Naive thymus-derived CD8-positive, alpha-beta T cell (primary cell): ENCODE data around the gene DROSHA. TPM values are rescaled to one million over a fixed set of nuclear protein-coding genes. Genes with fewer than 3 reads are reported as not detected.
"Not testable (repeated sequence)": the region's sequence is repeated elsewhere in the genome, so short reads cannot be mapped to it uniquely, and the experiment has no call there.

Source experiments
- ATAC-seq, 2 donors: fragments of 150-1000 bp; cut with Tn5 transposase in 1 of 2; sonication (Bioruptor Pico), chemical (Tn5 transposase) in 1 of 2; 1 replicate in 1 of 2; 2 replicates in 1 of 2; pipeline ENCODE4 v1.10.0; 2021; ENCODE audit warnings: mild to moderate bottlenecking in 2 of 2, moderate library complexity in 2 of 2
- POLR2A ChIA-PET: fragments of 350-600 bp; sonication (Branson Sonifier 250); formaldehyde crosslinking; loops from one replicate; lab custom pipeline; 2021; ENCODE audit warnings: antibody characterized with exemption; lab: Charles Lee
- DNase-seq, 10 donors: peaks; one replicate each; pipeline versions ENCODE4 v3.0.0 to v3.0.0-alpha.2; 2020 to 2022
- H3K27ac Mint-ChIP-seq, 10 donors: one replicate each; pipeline ENCODE4 v1.8.0; 2020 to 2022; ENCODE audit warnings: mild to moderate bottlenecking in 10 of 10, mixed read lengths in 10 of 10, moderate library complexity in 4 of 10, inconsistent platforms in 1 of 10
- H3K27me3 Mint-ChIP-seq, 5 donors: one replicate each; pipeline ENCODE4 v1.8.0; 2021 to 2022; ENCODE audit warnings: mixed read lengths in 5 of 5
- H3K36me3 Mint-ChIP-seq, 3 donors: one replicate each; pipeline ENCODE4 v1.8.0; 2020 to 2022; ENCODE audit warnings: mixed read lengths in 3 of 3, mild to moderate bottlenecking in 2 of 3, inconsistent platforms in 1 of 3
- H3K4me1 Mint-ChIP-seq, 4 donors: one replicate each; pipeline ENCODE4 v1.8.0; 2021 to 2022; ENCODE audit warnings: mixed read lengths in 4 of 4
- H3K4me3 Mint-ChIP-seq, 10 donors: one replicate each; pipeline ENCODE4 v1.8.0; 2020 to 2022; ENCODE audit warnings: mild to moderate bottlenecking in 10 of 10, mixed read lengths in 10 of 10, moderate library complexity in 6 of 10, inconsistent platforms in 1 of 10
- H3K9me3 Mint-ChIP-seq, 9 donors: one replicate each; pipeline ENCODE4 v1.8.0; 2020 to 2022; ENCODE audit warnings: mixed read lengths in 9 of 9, mild to moderate bottlenecking in 3 of 9, inconsistent platforms in 1 of 9, moderate library complexity in 1 of 9
- polyA plus RNA-seq, 3 donors: library from polyadenylated mRNA; unstranded; fragments of 300-500 nt; fragmentation: Illumina TruSeq; gene quantifications; one replicate each; pipeline ENCODE4 v1.2.3, GENCODE V29; 2021
- total RNA-seq, 8 experiments: library from RNA in 2 of 8; stranded (reverse) in 2 of 8; gene quantifications; one replicate each; pipeline ENCODE4 v1.2.3 and lab custom pipeline; 2021 to 2026

Gene DROSHA
- total and polyA plus RNA-seq, 5 experiments from 2014 or later, result 13.5 to 72.7 (median 25.0) TPM

DNA sequence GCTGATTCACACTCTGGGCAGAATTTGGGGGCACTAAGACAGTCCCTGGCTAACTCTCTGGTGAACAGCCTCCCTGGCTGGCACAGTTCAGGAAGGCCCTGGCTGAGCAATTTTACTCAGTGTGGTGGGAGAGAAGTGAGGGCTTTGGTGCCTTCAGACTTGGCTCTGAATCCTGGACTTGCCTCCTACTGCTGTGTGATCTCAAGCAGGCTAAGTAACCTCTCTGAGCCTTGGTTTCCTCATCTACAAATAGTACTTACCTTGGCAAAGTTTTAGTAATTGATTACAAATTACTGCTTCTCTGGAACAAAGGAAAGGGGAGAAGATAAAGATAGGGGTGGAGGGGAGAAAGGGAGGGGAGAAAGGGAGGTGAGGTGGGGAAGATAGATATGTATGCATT is 153.8 kb downstream of the DROSHA start:
- POLR2A ChIA-PET, result no interaction called here
- ATAC-seq (no peak), DNase-seq (no peak)
- H3K36me3 Mint-ChIP-seq, result no peaks in the 10 kb centered on the region
- H3K27me3 Mint-ChIP-seq, result peaks cover 0 to 24% (median 5%) of the 10 kb centered on the region in 5 donors
- H3K27ac Mint-ChIP-seq, result no peak overlapping the region
- H3K4me1 Mint-ChIP-seq, result no peaks in the 10 kb centered on the region
- no peaks in the 10 kb centered on the region for H3K9me3 Mint-ChIP-seq
- H3K4me3 Mint-ChIP-seq, result no peak overlapping the region

DNA sequence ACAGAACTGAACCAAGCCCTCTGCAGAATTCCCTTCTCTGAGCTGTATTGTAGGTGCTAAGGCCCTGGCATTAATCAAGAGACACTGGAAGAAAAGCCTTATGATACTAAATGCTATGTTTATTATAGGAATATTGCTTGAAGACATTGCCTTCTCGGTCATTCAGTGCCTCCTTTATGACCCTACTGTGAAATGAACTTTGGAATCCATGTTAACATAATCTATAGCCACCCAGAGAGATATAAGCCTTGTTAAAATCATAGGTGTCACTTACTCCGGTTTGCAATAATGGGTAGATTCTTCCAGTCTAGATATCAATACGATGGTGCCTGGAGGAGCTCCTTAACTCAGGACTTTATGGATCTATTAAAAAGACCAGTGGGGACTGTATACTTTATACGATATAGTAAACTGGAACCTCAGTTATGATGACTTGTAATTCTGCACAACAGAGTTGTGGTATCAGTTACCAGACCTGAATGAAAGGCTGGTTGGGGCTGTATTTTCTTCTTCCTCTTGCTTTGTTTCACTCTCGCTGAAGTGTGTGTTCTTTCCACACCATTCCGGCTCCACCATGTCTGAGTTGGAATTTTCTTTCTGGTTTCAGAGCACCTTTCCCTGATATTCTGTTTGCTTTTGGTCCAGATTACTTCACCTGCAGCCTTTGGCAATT is 154.5 kb downstream of the DROSHA start:
- no peaks in the 10 kb centered on the region for H3K36me3 Mint-ChIP-seq
- no peak overlapping the region for H3K27ac Mint-ChIP-seq
- POLR2A ChIA-PET, result no interaction called here
- no peak overlapping the region for H3K4me3 Mint-ChIP-seq
- ATAC-seq, result no peak
- H3K4me1 Mint-ChIP-seq, result no peaks in the 10 kb centered on the region
- no peaks in the 10 kb centered on the region for H3K9me3 Mint-ChIP-seq
- peaks cover 0 to 27% (median 5%) of the 10 kb centered on the region in 5 donors for H3K27me3 Mint-ChIP-seq
- no peak for DNase-seq

DNA sequence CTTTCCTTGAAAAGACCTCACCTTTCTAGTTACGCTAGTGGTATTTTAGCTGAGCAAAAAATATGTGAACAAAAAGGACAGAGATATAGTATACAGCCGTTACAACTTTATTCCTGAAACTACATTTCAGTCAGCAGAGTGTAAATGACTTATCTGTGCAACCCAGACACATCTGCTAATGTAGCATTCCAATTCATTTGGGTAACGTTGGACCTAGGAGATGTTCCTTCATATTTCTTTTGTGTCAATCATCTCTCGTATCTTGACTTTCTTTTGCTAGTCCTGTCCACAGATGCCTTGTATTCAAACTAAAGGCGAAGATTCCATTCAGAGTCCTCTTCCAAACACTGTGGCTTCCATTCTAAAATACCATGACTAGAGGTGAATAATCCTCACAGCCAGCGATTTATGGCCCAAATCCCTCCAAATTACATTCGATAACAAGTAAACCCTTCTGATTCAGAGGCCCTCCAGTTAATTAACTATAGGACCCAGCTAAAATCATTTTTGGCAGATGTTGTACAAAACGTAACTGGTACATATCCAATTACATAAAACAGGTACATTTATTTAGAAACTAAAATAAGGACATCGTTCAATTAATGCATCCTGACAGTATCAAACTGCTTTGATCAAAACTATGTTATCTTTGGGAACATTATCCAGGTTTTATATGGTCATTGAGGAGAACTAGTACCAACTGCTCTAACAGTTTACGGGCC is 155.7 kb downstream of the DROSHA start:
- no peaks in the 10 kb centered on the region for H3K9me3 Mint-ChIP-seq
- no peak overlapping the region for H3K4me3 Mint-ChIP-seq
- H3K27ac Mint-ChIP-seq, result no peak overlapping the region
- no peaks in the 10 kb centered on the region for H3K36me3 Mint-ChIP-seq
- POLR2A ChIA-PET, result no interaction called here
- DNase-seq (no peak), ATAC-seq (no peak)
- no peaks in the 10 kb centered on the region for H3K4me1 Mint-ChIP-seq
- H3K27me3 Mint-ChIP-seq, result peaks cover 0 to 29% (median 10%) of the 10 kb centered on the region in 5 donors

DNA sequence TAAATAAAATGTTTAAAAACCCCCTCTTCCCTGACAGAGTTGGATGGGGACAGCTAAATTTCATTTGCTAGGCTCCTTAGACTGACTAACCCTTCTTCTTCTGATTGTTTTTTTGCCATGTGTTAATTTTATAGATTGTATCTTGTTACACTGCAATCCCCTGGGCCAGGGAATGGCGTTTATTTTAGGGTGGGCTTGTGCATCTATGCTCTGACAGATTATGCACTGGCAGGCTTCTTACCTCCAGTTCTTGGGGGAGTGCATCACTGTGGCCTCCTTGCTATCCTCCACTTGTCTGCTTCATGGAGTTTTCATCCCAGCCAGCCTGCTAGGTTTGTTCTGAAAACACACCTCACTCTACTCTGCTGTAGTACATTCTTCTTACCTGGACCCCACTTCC is 159.8 kb downstream of the DROSHA start:
- DNase-seq (no peak), ATAC-seq (no peak)
- Mint-ChIP-seq H3K27me3 (peaks cover 6 to 47% (median 11%) of the 10 kb centered on the region in 5 donors), H3K27ac (no peak overlapping the region), H3K4me1 (peaks cover 0 to 2% (median 0%) of the 10 kb centered on the region in 4 donors), H3K36me3 (no peaks in the 10 kb centered on the region), H3K4me3 (no peak overlapping the region), H3K9me3 (peaks cover 0 to 2% (median 0%) of the 10 kb centered on the region in 9 donors)
- POLR2A ChIA-PET, result no interaction called here

DNA sequence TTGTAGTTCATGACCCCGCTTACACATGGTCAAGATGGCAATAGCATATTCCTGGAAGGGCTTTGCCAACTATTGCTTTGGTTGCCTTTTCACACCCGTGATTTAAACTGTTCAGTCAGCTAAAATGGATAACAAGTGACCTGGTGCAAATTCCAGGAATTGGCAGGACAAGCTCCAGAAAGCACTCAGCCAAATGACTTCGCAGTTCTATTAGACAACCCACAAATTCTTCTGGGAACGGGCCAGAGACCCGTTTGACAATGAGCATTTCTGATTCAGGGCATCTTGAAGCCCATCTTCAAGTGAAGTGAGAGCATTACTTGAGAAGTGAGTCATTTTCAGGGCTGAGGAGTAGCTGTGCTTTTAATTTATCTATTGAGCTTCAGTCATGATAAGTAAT is 165.0 kb downstream of the DROSHA start:
- no peak overlapping the region for H3K4me3 Mint-ChIP-seq
- POLR2A ChIA-PET, result no interaction called here
- no peak overlapping the region for H3K27ac Mint-ChIP-seq
- H3K27me3 Mint-ChIP-seq, result peaks cover 11 to 42% (median 17%) of the 10 kb centered on the region in 5 donors
- ATAC-seq (no peak), DNase-seq (no peak)
- no peaks in the 10 kb centered on the region for H3K36me3 Mint-ChIP-seq
- peaks cover 0 to 2% (median 0%) of the 10 kb centered on the region in 4 donors for H3K4me1 Mint-ChIP-seq
- H3K9me3 Mint-ChIP-seq, result peaks cover 0 to 16% (median 10%) of the 10 kb centered on the region in 9 donors

DNA sequence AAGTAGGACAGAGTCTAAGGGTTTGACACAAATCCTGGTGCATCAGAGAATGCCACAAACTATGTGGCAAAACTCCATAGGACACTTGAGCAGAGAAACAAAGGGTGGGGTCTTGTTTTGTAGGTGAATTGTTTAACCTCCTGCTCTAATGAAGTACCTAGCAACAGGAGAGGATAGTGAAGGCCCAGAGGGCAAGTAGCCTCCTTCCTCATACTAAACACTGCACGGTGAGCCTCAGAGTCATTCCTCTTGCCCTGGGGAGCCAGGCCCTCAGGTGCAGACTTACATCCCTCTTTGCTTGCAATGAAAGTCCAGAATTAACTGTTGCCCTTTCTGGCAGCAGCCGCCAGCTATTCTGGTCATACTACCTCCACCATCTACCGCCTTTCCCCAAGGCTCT is 166.1 kb downstream of the DROSHA start:
- no peak overlapping the region for H3K4me3 Mint-ChIP-seq
- DNase-seq (no peak), ATAC-seq (no peak)
- H3K27ac Mint-ChIP-seq, result no peak overlapping the region
- H3K4me1 Mint-ChIP-seq, result peaks cover 0 to 2% (median 0%) of the 10 kb centered on the region in 4 donors
- peaks cover 0 to 16% (median 10%) of the 10 kb centered on the region in 9 donors for H3K9me3 Mint-ChIP-seq
- peaks cover 6 to 30% (median 14%) of the 10 kb centered on the region in 5 donors for H3K27me3 Mint-ChIP-seq
- H3K36me3 Mint-ChIP-seq, result no peaks in the 10 kb centered on the region
- POLR2A ChIA-PET, result no interaction called here

DNA sequence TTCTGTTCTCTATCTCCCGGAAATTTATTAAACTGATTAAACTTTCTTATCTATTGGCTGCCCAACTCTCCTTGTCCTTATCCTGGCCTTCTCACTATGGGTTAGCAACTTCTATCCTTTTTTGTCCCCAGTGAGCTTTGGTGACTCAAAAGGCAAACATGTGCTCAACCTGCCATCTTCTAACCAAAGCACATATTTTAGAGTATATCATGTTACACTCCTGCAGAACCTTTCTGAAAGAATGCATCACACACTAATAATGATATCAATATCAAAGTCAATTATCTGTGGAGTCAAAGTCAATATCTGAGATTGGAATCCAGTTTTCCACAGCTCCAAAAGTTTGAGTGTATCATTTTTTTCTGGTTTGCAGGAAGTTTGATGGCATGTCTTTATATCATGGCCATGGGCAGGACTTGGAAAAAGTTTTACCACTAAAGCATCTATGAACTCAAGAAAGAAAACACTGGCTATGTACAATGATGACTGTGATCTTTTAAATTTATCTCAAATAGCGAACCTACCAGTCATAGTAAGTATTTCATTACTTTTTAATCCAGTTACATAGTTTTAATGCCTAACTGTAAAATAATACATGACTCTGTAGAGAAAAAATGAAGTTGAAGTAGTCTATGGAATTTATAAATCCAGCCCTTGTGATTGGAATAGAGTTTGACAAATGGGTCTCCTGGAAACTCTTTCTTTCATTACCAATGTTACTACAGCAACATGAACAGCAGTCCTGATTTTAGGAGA is 166.8 kb downstream of the DROSHA start:
- Mint-ChIP-seq H3K27me3 (peaks cover 6 to 26% (median 13%) of the 10 kb centered on the region in 5 donors), H3K36me3 (no peaks in the 10 kb centered on the region), H3K4me3 (no peak overlapping the region), H3K9me3 (peaks cover 0 to 16% (median 10%) of the 10 kb centered on the region in 9 donors), H3K27ac (no peak overlapping the region), H3K4me1 (peaks cover 0 to under 1% (median 0%) of the 10 kb centered on the region in 4 donors)
- POLR2A ChIA-PET, result no interaction called here
- no peak for DNase-seq
- ATAC-seq, result no peak

DNA sequence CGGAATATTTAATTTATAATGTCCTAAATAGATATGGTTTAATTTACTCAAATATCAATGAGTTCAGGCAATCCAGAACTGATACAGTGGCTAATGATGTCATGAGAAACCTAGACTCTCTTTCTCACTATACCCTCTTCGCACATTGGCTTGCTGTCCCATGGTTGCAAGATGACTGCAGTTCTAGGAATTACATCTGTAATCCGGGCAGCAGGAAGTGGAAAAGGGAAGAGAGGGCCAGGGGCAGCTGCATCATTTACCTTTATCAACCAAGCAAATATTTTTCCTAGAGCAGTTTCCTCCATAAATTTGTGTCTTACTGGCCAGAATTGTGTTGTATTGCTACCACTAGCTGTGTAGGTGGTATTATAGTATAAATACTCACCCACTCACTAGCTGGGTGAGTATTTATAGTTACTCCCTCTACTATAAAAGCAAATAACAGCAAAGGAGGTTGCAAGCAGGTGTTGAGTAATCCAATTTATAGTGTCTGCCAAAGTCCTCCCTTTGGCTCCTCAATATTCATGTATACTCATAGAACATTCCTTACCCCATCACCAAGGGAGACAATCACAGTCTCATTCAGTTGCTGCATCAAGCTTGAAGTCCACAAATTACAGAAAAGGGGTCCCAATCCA is 168.8 kb downstream of the DROSHA start:
- peaks cover 0 to 17% (median 10%) of the 10 kb centered on the region in 9 donors for H3K9me3 Mint-ChIP-seq
- H3K27me3 Mint-ChIP-seq, result peaks cover 6 to 24% (median 12%) of the 10 kb centered on the region in 5 donors
- no peaks in the 10 kb centered on the region for H3K4me1 Mint-ChIP-seq
- no peak for DNase-seq
- H3K27ac Mint-ChIP-seq, result no peak overlapping the region
- no peak for ATAC-seq
- POLR2A ChIA-PET, result no interaction called here
- no peaks in the 10 kb centered on the region for H3K36me3 Mint-ChIP-seq
- no peak overlapping the region for H3K4me3 Mint-ChIP-seq

DNA sequence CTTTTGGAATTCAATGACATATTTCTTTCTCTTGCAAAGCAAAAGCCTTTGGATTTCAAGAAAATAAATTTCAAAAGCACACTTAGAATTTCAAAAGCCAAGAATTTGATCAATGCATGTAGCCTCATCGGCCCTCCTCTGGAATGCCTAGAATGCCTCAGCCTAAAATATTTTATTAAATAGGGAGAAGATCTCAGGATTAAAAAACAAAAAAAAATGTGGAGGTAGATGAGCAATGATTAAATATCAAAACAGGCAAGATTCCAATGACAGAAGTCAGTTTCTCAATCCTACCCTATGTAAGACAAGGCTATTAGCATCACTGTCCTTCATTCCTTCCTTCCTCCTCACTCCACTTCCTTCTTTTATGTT is 169.4 kb downstream of the DROSHA start:
- Mint-ChIP-seq H3K4me1 (no peaks in the 10 kb centered on the region), H3K36me3 (no peaks in the 10 kb centered on the region), H3K27ac (no peak overlapping the region), H3K4me3 (no peak overlapping the region), H3K9me3 (peaks cover 0 to 22% (median 10%) of the 10 kb centered on the region in 9 donors), H3K27me3 (peaks cover 4 to 24% (median 12%) of the 10 kb centered on the region in 5 donors)
- no peak for ATAC-seq
- DNase-seq, result no peak
- POLR2A ChIA-PET, result no interaction called here

DNA sequence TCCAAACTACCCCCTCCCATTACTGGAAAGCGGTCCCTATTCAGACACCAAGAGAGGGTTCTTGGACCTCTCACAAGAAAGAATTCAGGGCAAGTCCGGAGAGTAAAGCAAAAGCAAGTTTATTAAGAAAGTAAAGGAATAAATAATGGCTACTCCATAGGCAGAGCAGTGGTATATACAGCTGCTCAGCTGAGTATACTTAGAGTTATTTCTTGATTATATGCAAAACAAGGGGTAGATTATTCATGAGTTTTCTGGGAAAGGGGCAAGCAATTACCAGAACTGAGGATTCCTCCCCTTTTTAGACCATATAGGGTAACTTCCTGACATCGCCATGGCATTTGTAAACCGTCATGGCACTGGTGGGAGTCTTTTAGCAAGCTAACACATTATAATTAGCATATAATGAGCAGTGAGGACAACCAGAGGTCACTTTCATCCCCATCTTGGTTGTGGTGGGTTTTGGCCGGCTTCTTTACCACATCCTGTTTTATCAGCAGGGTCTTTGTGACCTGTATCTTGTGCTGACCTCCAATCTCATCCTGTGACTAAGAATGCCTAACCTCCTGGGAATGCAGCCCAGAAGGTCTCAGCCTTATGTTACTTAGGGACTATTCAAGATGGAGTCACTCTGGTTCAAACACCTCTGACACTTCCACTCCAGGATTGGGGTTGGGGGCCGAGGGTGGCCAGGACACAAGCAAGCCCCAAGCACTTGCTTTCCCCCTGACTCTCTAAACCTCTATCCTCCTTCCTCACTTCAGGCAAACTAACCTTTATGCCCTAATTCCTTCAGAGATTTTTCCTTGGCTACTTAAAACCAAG is 170.0 kb downstream of the DROSHA start:
- ATAC-seq, H3K27ac Mint-ChIP-seq, DNase-seq, H3K4me1 Mint-ChIP-seq, POLR2A ChIA-PET, H3K36me3 Mint-ChIP-seq, H3K4me3 Mint-ChIP-seq: not testable (repeated sequence)
- Mint-ChIP-seq H3K9me3 (peaks cover 0 to 26% (median 10%) of the 10 kb centered on the region in 9 donors), H3K27me3 (peaks cover 4 to 24% (median 12%) of the 10 kb centered on the region in 5 donors)

DNA sequence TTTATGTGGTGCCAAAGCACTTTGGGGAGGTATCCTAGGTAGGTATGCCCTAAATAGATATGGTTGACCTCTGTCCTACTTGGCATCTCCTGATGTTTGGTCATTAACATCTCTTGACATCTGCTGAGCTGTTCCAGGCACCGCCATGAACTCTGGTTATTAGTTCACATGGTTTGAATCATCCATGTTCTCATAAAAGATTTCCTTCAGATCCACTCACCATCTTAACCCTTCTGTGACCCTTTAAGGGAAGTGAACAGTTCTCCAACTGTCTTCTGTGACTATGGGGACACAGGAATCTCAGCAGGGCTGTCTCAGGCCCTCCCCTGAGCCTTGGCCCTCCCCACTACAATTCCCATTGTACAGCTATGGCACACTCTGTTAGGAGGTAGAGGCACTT is 170.7 kb downstream of the DROSHA start:
- H3K4me1 Mint-ChIP-seq, result no peaks in the 10 kb centered on the region
- peak overlapping the region in 1 of 10 donors; percentile 50 for H3K27ac Mint-ChIP-seq
- peaks cover 4 to 24% (median 10%) of the 10 kb centered on the region in 5 donors for H3K27me3 Mint-ChIP-seq
- no peak overlapping the region for H3K4me3 Mint-ChIP-seq
- peaks cover 0 to 7% (median 0%) of the 10 kb centered on the region in 3 donors for H3K36me3 Mint-ChIP-seq
- POLR2A ChIA-PET, result no interaction called here
- H3K9me3 Mint-ChIP-seq, result peaks cover 0 to 26% (median 10%) of the 10 kb centered on the region in 9 donors
- ATAC-seq (no peak), DNase-seq (no peak)

DNA sequence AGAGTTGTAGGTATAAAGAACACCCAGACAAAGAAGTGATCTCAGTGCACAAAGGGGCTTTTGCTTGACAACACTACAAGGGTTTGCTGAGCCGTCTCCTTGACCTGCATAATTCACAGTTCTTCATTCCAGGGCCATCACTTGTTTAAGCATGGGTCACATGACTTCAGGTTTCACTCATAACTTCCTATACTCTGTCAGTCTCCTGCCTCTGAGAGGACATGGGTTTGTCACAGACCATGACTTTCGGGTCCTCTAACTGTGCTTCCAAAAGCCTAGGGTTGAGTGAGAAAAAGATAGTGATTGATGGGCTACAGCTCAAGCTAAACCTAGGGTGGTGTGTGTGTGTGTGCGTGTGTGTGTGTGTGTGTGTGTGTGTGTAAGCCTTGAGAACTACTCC is 172.1 kb downstream of the DROSHA start:
- Mint-ChIP-seq H3K27ac (no peak overlapping the region), H3K36me3 (peaks cover 0 to 12% (median 0%) of the 10 kb centered on the region in 3 donors)

More for the DNA sequence above, 172.1 kb downstream of the DROSHA start:
- POLR2A ChIA-PET, result no interaction called here
- peaks cover 1 to 24% (median 9%) of the 10 kb centered on the region in 5 donors for H3K27me3 Mint-ChIP-seq
- ATAC-seq (no peak), DNase-seq (no peak)
- H3K4me3 Mint-ChIP-seq, result no peak overlapping the region
- H3K4me1 Mint-ChIP-seq, result no peaks in the 10 kb centered on the region
- H3K9me3 Mint-ChIP-seq, result peaks cover 1 to 21% (median 11%) of the 10 kb centered on the region in 9 donors
